LNCAP (cell line): ENCODE data around the gene BCR.

Experiments used
- CTCF ChIP-seq: fragments of 450-650 bp; IDR thresholded peaks from 2 replicates; pipeline ENCODE4 v1.5.1; 2017; ENCODE audit warnings: mild to moderate bottlenecking

Gene BCR

GRCh38 chr22:23187871-23188700, 7.8 kb downstream of the BCR start:
- no peak for TF ChIP-seq CTCF

GRCh38 chr22:23190526-23190925, 10.2 kb downstream of the BCR start:
- TF ChIP-seq CTCF: no peak

GRCh38 chr22:23192133-23192532, 11.8 kb downstream of the BCR start:
- TF ChIP-seq CTCF: no peak

GRCh38 chr22:23192558-23192957, 12.2 kb downstream of the BCR start:
- no peak for TF ChIP-seq CTCF

GRCh38 chr22:23193196-23193827, 13.0 kb downstream of the BCR start:
- no peak for TF ChIP-seq CTCF

GRCh38 chr22:23193882-23194281, 13.6 kb downstream of the BCR start:
- no peak for TF ChIP-seq CTCF

- no peak for TF ChIP-seq CTCF
Measured at GRCh38 chr22:23196165-23196564, 15.9 kb downstream of the BCR start.
